CD1c-positive myeloid dendritic cell (primary cell): ENCODE measurements around the gene BAG3.

ENCODE experiments used
- DNase-seq: peaks from one replicate; pipeline ENCODE4 v3.0.0-alpha.2; 2016; ENCODE audit errors: extremely low spot score

Gene BAG3

DNA sequence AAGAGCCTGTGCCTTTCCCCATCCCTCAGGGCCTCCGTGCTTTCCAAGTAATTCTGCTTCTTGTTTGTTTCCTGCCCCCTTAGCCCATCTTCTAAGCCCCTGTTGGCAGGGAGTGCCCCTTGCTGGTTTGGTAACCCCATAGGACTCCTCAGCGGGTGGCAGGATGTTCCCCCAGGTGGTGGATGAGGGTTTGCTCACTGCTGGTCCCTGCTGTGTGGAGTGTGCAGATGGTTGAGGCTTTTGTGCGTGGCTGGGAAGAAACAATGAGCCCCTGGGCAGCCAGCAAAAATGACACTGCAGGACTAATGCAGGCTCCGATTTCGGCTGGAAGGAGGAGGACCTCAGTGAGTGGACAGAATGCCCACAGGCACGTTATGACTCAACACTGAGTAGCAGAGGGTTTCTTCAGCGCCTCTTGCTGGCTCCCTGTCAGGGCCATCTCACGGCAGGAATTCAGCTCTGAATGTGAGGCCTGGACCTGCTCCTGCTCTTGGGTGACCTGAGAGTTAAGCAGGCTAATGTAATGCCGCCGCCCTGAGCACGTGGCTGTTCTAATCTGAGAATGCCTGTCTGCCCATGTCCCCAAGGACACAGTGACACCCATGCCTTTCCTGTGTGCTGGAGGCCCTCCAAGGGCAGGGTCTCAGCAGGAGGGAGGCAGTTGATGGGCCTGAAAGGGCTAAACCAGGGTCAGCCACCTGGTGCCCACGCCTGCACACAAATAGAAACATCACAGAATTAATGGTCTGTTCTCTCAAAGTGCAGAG lies 16.6 kb downstream of the BAG3 start:
- no peak for DNase-seq

DNA sequence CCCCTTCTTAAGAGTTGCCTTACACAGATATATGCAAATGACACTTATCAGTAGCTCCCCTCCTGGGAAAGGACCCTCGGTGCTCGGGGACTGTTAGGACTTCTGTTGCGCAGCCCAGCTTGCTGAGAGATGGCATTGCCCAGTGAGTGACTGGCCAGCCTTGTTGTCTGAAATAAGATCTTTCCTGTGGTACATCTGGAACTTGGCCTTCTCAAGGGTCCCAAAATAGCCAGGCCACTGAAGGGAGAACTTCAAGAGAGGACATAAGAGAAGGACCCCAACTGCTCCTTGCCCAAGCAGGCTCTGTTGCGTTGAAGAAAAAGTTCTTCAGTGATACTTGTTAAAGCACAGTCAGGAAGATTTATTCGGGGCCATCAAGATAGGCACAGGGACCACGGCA lies 17.3 kb downstream of the BAG3 start:
- DNase-seq, result no peak

DNA sequence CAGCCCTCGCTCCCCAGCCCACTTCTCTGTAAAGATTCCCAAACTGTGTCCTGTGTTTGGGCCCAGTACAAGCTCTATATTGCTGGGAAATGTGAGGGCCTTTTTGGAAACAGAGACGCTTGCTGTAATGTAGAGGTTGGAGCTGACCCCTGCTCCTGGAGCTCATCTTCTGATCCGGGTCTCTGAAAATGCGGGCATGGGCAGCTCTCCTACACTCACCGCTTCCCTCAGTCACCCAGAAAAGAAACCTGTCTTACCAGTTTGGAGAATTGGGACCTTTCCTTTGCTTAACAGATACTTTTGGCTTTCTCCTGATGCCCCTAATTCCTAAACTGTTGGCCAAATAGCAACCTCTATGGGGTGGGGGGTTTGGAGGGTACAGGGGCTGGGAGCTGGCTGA lies 18.2 kb downstream of the BAG3 start:
- no peak for DNase-seq

DNA sequence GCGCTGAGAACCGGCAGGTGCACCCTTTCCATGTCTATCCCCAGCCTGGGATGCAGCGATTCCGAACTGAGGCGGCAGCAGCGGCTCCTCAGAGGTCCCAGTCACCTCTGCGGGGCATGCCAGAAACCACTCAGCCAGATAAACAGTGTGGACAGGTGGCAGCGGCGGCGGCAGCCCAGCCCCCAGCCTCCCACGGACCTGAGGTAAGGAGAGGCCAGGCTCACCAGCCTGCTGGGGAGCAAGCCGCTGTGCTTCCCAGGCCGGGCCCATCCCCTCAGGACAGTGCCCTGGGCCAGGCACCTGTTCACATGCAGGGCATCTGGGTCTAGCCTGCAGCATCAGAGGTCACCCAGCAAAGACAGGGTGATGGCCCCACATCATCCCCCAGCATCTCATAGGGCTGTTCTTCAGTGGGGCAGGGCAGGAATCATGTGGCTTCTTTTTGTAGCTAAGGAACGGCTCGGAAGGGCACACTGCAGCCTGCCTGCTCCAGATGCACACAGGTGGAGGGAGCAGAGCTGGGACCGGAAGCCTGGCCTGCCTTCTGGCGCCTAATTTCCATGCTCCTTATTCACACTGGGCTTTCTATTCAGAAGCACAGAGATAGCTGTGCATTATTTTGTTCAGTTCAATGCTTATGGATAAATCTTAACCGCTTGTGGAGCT lies 18.9 kb downstream of the BAG3 start:
- DNase-seq, result no peak

DNA sequence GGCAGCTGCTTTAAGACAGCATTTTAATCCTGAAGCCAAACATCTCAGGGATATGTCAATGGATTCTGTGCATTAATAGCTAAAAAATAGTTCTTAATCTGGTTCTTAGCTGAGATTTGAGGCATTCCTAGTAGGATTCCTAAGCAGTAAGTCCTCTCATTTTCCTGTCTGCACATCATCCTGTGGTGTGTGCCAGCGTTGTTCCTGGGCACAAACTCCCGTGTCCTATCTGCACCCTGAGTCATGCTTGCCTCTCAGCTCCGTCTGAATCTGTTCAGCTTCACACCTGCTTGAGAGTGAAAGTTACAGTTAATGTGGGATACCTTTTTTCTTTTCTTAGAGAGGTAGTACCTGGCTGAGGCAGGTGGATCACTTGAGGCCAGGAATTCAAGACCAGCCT lies 19.5 kb downstream of the BAG3 start:
- DNase-seq, result no peak

DNA sequence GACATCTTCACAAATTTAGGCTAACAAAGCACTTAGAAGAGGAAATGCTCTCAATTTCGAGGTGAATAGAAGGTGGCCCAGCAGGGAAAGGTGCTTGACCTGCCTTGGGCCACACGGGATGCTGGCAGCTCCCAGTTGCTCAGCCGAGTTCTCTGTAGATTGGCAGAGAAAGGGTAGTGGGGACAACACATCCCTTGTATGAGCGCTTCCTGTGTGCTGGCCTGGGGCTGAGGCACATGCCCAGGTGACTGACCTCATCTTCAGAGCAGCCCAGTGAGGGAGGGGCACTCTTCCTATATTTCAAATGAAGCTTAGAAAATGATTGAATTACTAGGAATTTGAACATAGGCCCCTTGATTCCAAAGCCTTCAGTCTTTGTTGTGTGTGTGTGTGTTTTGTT lies 20.2 kb downstream of the BAG3 start:
- DNase-seq, result no peak

DNA sequence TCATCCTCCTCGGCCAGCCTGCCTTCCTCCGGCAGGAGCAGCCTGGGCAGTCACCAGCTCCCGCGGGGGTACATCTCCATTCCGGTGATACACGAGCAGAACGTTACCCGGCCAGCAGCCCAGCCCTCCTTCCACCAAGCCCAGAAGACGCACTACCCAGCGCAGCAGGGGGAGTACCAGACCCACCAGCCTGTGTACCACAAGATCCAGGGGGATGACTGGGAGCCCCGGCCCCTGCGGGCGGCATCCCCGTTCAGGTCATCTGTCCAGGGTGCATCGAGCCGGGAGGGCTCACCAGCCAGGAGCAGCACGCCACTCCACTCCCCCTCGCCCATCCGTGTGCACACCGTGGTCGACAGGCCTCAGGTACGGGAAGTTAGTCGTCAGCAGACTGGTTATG lies 21.1 kb downstream of the BAG3 start:
- DNase-seq, result no peak

DNA sequence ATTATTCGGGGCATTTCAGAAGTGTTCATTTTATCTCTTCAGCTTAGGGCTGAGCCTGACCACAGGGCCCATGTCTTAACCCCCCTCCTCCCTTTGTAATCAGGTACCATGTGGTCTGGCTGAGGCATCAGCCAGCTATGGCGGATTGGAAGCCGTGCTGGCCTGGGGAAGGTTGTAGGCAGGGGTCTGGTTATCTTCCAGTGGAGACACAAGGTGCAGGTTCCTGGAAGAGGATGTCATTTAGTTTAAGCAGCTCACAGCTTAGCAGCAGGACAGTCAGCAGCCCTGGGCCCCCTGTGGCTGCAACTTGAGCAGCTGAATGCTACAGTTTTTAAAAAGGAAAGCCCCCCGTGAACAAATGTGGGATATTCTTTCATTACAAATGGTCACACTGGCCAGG lies 22.1 kb downstream of the BAG3 start:
- no peak for DNase-seq

DNA sequence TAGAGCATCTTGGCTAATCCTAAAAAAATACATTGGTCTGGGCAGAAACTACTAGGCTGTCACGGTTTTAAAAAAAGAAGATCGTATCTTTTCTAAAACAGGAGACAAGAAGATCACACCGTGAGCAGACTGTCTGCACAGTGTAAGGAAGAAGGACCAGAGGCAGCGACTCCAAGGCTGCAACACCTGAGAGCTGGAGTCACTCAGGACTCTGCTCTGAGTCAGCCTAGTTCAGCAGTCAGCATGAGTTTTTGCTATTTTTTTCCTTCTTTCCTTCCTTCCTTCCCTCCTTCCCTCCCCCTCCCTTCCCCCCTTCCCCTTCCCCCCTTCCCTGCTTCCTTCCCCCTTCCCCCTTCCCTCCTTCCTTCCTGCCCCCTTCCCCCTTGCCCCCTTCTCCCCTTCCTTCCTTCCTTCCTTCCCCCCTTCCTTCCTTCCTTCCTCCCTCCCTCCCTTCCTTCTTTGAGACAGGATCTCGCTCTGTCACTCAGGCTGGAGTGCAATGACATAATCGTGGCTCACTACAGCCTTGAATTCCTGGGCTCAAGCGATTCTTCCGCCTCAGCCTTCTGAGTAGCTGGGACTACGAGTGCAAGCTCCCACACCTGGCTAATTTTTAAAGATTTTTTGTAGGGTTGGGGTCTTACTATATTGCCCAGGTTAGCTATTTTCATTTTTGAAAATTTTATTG lies 24.4 kb downstream of the BAG3 start:
- no peak for DNase-seq

DNA sequence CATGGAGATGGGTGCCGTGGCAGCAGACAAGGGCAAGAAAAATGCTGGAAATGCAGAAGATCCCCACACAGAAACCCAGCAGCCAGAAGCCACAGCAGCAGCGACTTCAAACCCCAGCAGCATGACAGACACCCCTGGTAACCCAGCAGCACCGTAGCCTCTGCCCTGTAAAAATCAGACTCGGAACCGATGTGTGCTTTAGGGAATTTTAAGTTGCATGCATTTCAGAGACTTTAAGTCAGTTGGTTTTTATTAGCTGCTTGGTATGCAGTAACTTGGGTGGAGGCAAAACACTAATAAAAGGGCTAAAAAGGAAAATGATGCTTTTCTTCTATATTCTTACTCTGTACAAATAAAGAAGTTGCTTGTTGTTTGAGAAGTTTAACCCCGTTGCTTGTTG lies 25.9 kb downstream of the BAG3 start:
- DNase-seq, result no peak

DNA sequence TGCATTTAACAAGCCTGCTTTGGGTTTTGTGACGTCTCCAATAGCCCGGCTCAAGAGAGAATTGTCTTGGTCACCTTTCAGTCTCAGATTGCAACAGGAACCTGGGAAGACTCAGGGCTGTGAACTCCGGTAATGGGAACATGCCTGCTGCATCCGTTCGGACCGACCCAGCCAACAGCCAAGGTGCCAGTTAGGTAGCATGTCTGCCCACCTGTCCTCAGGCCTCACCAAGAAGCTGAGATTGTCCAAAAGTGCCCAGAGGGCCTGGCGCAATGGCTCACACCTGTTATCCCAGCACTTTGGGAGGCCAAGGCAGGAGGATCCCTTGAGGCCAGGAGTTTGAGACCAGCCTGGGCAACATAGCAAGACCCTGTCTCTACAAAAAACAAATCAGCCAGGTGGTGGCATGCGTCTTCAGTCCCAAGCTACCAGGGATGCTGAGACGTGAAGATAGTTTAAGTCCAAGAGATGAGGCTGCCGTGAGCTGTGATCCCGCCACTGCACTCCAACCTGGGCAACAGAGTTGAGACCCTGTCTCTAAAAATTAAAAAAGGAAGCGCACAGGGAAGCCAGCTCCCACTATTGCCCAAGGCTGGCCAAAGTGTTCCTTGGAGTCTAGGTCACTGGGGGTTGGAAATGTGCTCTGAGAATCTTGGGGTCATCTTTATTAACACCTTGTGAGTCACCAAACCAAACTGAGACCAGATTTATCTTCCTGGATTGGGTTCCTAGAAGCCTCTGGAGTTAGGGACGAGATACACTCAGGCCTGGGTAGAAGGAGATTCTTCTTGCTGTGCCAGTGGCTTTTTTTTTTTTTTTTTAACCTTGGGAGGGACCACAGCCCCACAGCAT lies 26.9 kb downstream of the BAG3 start:
- no peak for DNase-seq

DNA sequence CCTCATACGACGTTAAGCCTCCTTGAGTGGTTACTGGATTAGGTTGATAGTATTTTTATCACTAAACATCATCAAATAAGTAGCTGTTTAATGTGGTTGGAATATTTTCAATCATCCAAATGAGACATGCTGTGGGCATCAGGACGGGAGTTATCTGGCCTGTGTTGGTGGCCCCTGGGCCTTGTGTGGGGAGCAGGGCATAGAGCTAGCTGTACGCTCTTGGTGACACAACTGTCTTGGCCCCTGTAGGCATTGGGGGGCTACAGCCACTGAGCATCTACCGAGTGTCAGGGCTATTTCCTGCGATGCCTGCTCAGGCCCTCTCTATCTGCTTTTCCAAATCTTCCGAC lies 28.3 kb downstream of the BAG3 start:
- no peak for DNase-seq

DNA sequence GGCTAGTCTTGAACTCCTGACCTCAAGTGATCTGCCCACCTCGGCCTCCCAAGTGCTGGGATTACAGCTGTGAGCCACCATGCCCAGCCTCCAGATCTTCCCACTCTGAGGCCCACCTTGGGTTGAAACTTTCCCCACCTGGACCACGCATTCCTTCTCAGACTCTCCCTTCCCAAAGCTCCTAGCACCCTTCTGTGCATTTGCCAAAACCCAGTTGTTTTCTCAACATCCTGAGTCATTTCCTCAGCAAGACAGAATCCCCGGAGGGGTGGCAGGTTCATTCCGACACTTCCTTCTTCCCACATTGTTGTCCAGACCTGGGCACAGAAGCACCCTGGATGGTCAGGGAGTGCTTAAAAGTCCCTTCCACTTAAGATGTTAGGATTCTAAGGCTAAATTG lies 28.9 kb downstream of the BAG3 start:
- peak; percentile 61 for DNase-seq

DNA sequence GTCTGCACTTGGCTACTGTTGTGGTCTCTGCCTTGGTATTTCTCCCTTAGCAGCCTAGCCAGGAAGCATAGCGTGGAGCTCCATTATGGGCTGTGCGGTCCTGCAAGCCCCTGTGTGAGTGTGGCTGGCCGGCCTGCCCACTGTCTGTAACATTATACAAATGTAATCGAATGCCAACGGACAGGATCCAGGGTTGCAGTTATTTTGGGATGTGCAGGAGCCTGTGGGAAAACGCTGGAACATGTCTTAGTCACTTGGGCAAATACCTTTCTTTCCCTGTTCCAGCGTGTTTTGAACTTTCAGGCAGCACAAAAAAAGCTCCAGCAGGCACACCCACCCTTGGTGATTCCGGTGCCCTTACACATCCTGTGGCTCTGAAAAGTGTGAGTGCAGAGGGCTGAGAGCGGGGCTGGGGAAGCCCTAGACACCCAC lies 29.5 kb downstream of the BAG3 start:
- DNase-seq, result peak; percentile 41

DNA sequence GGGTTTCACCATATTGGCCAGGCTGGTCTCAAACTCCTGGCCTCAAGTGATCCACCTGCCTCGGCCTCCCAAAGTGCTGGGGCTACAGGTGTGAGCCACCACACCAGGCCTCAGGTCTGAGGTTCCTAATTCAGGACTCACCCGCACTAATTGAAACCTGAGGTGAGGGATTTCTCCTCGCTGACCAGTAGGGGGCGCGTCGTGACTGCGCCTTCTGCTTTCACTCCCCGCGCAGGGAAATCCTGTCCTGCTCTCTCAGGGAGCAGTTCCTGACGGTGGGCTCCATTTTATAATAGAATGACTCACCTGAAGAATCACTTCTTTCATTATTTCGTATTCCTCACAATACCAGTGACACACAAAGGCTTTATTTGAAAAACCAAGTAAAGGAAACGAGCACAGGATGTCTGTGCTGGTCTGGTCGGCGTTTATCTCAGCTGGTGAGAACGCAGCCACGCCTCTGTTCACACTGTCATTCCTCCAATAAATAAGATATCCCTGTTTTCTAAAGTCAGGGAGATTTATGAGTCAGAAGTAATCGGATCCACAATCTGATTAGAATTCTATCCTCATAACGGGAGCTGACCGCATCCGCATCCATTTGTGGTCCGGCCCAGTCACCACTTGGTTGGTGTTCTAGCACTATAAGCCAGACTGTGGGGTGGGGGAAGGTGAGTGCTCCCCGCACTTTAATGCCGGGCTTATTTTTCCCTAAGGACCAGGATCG lies 35.4 kb downstream of the BAG3 start:
- DNase-seq, result peak; percentile 92

DNA sequence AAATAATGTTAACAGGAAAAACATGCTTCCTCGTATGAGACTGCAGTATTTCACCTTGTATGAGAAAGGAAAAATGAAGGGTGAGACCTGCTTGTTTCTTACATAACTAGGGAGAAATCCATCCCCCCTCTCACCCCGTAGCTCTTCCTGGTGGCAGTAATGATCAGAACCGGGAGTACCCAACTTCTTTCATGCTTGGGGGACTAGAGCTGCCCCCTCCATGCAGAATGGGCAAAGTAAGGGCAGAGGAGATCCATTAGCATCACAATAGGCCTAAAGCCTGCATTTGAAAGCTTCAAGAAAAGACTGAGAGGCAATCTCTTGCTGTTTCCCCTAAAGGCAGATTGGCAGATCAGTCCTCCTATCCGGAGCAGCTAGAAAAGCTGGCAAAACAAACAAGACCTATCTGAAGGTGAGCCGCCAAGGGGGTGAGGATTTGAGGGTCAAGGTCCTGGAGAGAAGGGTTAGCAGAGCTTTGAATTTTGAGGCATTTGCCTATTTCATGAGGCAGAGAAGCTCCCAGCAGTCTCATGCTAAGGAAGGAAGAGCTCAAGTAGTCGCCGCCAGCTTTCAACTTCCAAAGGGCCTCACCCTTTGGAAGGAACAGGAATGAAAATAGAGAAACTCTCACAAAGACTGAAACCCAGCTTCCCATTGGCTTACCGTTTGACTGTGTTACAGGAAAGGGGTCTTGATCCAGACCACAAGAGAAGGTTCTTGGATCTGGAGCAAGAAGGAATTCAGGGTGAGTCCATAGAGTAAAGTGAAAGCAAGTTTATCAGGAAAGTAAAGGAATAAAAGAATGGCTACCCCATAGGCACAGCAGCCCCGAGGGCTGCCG lies 36.2 kb downstream of the BAG3 start:
- DNase-seq, result no peak

DNA sequence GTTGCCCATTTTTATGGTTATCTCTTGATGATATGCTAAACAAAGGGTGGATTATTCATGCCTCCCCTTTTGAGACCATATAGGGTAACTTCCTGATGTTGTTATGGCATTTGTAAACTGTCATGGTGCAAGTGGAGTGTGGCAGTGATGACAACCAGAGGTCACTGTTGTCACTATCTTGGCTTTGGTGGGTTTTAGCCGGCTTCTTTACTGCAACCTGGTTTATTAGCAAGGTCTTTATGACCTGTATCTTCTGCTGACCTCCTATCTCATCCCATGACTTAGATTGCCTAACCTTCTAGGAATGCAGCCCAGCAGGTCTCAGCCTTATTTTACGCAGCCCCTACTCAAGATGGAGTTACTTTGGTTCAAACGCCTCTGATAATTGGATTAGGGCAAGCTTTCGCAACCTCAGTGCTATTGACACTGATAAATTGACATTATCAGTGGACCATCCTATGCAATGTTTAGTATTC lies 36.9 kb downstream of the BAG3 start:
- peak; percentile 17 for DNase-seq

DNA sequence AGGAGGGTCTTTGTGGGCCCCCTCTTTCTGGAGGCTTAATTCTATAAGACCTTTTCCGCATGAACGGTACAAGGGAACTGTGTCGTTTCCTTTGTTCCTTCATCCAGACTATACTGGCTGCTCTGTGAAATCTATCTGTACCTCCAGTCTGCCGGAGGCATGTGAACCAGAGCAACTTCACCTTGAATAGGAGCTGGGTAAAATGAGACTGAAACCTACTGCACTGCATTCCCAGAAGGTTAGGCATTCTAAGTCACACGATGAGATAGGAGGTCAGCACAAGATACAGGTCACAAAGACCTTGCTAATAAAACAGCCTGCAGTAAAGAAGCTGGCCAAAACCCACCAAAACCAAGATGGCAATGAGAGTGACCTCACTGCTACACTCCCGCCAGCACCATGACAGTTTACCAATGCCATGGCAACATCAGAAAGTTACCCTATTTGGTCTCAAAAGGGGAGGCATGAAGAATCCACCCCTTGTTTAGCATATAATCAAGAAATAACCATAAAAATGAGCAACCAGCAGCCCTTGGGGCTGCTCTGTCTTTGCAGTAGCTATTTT lies 37.9 kb downstream of the BAG3 start:
- no peak for DNase-seq

DNA sequence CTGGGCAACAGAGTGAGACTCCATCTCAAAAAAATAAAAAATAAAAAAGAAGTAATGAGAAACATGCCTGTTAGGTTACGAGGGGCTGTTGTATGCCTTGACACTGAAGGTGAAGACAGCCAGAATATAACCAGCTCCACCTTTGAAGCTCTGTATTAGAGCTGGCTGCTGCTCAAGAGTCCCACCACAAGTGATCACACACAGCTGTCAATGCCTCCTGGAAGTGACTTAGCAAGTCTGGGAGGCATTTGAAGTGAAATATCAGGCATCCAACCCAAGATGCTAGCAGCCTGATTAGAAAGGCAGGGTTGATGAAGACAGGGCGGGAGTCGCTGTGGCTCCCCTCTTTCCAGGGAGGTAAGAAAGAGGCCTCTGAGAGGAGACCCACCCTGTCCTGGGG lies 40.5 kb downstream of the BAG3 start:
- DNase-seq, result no peak
